ENCODE data around the gene PHLDB2. TPM values are rescaled to one million over a fixed set of nuclear protein-coding genes. Genes with fewer than 3 reads are reported as not detected.
"Not testable (repeated sequence)": the region's sequence is repeated elsewhere in the genome, so short reads cannot be mapped to it uniquely, and the experiment has no call there.

Gene PHLDB2
- total RNA-seq = 73.8 and 89.9 TPM in 2 replicates

DNA sequence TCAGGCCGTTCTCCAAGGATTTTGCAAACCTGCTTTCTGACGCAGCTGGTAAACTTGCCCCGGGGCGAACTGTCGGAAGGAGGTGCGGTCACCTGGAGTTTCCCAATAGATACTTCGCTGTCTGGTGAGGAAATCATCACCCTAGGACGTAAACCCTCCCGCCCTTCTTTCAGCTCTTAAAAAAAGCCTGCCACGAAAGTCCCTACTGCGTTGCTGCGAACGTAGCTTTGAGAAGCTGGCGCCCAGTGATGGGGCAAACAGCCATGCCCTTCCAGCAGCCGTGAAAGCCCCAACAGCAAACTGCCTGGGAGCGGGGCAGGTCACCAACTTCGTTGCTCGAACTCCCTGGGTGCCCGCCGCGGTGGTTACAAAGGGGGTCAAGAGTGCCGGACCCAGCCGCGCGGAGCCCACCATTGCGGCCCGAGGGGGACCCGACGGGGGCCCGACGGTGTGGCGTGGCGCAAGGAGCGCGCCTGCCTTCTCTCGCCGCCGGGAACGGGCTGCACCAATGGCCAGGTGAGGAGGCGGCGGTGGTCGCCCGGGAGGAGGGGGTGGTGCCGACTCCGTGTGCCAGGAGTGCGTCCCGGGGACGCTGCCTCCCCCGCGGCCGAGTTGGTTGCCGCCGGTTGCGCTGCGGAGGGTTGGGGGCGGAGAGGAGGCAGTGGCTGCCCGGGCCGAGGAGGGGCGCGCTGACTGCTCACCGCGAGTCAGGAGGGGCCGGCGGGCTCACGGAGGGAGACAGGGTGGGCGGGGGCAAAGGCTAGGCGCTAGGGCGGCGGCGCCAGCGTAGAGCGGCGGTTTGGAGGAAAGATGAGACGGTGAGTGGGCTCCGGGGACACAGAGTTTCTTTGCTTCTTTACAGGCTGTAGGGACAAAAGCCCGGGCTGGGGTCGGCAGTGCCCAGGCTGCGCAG is at the start of gene PHLDB2:
PHLDB2 (plus strand) TSS at position 205 of the 913 bp plus-strand sequence. CDS start 24,813 bp downstream, outside the sequence.
- DNase-seq = peak; percentile 91

GRCh38 chr3:111810909-111811308 is 48.2 kb upstream of the PHLDB2 start:
- DNase-seq = peak; percentile 31

DNA sequence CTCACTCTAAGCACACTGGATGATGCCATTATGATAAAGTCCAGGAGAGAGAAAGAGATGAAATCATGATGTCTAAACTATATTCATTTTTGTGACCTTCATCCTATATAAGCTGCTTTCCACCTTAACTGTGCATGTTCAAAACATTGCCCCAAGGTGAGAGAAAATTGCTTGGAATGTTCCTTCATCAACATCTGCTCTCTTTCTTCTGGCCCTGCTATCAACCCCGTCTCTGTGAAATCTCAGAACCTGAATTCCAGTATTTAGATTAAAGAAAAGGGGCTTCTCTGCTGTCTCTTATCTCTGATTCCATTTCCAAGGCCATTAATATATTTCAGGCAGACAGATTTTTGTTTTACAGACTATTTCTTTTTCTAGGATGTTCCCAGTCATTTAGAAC is 47.3 kb upstream of the PHLDB2 start:
- DNase-seq = no peak

DNA sequence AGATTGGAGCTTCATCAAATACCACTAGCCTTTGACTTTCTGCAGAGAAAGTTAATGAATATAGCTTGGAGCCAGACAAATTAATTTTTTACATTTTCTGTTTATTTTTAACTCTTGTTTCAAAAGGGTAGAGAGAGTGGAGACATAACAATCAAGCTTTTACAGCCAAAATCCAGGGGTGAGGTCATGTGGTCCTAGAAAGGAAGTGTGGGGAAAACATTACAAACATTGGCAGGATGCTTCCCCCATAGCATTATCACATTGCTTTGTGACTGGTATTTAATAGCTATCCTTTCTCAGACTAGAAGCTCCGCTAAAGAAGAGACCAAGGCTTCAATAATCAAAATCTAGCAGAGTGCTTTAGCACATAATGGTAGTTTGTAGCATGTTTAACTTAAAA is 46.4 kb upstream of the PHLDB2 start:
- DNase-seq = peak; percentile 55

- DNase-seq = no peak
These were observed 45.6 kb upstream of the PHLDB2 start for GRCh38 chr3:111813441-111813840.

DNA sequence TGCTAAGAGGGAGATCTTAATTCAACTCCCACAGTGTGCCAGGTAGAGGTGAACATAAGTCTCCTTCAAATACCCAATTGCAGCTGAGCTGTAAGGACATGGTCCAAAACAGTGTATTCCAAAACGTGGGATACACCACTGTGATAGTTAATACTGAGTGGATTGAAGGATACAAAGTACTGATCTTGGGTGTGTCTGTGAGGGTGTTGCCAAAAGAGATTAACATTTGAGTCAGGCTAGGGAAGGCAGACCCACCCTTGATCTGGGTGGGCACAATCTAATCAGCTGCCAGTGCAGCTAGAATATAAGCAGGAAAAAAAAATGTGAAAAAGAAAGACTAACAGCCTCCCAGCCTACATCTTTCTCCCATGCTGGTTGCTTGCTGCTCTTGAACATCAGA is 45.1 kb upstream of the PHLDB2 start:
- DNase-seq = no peak

- DNase-seq = not testable (repeated sequence)
These were observed 42.3 kb upstream of the PHLDB2 start for GRCh38 chr3:111816771-111817170.

DNA sequence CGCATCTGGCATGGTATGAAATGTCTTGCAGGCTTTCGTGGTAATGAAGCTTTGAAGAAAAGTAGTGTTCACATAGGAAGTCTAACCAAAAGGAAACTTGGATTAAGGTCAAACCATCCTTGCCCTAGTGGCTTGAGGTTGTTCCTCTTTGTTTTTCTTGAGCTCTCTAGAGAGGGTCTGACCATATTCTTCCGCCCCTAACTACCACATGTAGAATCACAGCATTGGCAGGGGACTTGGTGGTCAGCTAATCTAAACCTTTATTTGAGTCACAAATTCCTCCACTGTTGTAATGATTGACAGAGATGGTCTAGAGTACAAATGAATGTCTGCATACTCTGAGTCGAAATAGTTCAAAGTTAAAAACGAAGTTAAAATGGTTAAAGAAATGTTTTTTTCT is 39.1 kb upstream of the PHLDB2 start:
- no peak for DNase-seq

DNA sequence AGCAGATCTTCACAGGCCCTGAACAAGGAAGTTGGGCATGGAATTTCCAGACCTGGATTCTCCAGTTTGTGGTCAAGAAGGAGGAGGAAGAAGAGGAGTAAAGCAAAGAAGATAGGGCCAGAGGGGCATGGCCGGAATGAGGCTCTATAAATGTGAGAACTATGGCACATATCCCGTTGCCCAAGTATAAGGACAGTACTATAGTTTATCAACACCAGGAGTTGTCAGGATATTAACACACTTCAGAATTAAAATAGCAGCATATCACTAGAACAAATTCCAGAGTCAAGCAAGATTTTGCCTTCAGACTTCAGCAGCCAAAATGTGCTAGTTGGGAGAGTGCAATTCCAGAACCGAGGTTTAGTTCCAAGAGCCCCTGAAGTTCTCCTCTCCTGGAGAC is 38.4 kb upstream of the PHLDB2 start:
- DNase-seq = no peak

DNA sequence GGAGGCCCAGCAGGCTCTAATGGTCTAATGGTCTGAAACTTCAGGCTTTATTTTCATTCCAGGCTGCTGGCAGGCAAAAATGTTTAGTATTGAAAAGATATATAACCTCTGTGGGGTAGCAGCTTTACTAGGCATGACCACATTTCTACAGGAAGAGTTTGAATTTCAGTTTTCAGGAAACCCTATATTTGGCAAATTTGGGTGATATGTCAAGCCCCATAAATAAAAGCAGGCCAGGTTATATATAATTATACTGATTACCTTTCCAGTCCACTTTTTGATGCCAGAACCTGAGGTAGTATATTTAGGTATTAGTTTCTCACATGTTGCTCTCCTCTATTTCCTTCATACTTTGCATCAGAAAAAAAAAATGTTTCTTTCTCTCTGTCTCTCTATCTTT is 37.2 kb upstream of the PHLDB2 start:
- DNase-seq = no peak

DNA sequence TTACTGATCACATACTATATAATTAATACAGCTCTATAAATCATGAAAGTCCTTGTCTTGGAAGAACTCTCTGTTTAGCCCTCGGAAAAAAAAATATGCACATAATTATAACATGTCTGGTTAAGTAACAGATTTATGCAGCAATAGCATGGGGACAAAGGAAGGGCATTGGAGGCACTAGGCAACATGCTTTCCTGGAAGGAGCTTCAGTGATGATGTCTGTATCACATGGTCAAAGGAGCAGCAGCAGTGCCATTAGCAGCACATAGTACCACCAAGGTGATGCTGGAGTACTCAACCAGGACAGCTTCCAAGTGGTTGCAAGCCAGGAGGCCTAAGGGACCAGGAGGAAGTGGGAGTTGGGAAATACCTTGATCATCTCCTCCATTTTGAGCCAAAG is 36.3 kb upstream of the PHLDB2 start:
- no peak for DNase-seq

GRCh38 chr3:111823341-111823855 is 35.7 kb upstream of the PHLDB2 start:
- DNase-seq = no peak

- peak; percentile 62 for DNase-seq
These were observed 34.7 kb upstream of the PHLDB2 start for GRCh38 chr3:111824351-111824750.

DNA sequence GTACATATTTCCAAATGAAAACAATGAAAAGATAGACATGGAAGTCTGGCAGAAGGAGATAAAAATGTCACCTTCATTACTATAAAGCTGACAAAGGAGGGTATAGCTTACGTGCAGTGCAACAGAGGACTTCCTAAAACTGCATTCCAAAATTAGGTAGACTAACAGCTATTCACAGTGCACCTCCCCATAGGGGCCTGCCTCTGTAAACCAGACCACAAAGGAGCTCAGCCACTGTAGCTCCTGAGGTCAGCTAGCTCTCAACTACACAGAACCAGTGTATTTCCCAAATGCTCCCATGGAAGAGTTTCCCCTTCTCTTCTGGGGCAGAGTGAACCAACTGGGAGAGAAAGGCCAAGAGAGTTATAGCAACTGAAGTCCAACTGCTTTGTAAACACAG is 31.2 kb upstream of the PHLDB2 start:
- DNase-seq = no peak

- no peak for DNase-seq
These were observed 30.5 kb upstream of the PHLDB2 start for GRCh38 chr3:111828530-111828929.

DNA sequence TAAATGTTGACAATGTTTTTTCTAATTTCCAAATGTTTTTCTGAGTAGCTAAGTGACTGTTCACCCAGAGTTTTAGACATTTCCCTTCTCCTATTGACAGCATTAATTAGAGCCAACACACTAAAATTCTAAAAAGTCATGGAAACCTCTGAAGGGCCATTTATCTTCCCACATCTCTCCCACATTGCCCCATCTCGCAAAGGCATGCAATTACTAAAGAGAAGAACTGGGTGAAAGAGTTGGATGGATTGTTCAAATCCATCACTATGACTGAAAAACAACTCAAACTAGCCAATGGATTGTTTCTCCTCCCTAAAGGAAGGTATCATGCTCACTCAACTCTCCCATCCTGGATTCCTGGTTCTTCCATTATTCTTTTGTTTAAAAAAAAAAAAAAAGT is 30.0 kb upstream of the PHLDB2 start:
- no peak for DNase-seq

DNA sequence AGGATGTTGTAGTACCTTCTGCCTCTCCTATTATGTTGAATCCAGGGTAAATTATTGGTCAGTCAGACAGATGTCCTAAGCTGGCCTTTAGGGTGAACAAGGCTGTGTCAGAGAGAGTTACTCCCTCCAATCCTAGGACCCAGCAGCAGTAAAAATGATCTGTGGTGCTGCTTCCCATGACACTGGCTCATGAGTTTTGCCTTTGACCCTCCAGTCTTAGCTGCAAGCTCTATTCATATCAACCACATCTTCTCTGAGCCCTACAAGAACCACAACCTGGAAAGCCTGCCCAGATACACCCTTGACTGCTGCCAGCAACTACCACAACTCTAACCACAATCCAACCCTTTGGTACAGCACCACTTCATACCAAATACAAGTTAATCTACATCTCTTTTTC is 27.2 kb upstream of the PHLDB2 start:
- DNase-seq = no peak

DNA sequence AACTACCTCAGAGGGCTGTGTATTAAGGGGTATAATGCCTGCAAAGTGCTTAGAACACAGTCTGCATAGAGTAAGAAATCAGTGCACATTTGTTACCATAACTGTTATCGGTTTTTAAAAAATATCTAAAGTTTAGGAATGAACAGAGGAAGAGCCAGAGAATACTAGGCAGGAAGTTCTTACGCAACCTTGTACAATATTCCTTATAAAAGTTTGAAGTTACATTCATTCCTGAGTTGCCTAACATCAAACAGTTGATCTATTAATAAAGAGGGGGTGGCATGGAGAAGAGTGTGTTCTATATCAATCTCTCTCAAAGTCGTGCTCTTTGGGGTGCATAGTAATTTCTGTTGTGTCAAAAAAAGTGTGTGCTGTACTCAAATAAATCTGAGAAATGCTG is 22.0 kb upstream of the PHLDB2 start:
- DNase-seq = no peak

- no peak for DNase-seq
These were observed 20.9 kb upstream of the PHLDB2 start for GRCh38 chr3:111838133-111838532.

DNA sequence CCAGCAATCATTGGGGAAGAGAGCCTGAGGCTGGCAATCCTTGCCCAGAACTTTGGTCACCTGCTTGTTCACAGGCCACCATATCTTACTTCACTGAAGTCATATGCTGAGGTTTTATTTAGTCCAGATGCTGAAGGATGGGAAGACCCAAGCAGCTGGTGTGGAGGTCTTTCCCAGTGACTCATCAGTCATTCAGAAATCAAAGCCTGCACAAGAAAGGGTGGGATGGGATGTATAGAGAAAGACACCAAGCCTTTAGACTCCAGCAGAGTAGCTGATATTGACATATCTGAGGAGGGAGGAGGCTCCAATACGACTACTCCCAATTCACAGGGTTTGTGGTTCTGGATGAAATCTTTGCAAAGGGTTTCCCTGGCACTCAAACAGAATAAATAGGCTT is 13.0 kb upstream of the PHLDB2 start:
- DNase-seq = peak; percentile 34

DNA sequence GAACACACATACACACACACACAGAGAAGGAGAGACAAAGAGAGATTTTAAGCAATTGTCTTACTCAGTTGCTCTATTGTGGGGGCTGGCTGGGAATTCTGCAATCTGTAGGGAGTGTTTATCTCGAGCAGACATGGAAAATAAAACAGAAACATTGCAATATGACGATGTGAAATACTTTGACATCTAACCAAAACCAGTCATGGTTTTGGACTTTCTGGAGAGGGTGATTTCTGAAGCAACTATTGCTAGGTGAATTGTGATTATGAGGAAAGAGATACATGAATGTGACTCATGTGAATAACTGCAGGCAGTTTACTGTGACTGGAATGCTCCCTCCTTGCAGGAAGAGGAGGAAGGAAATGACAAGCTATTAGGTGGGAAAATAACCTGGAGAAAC is 12.3 kb upstream of the PHLDB2 start:
- DNase-seq = peak; percentile 84

DNA sequence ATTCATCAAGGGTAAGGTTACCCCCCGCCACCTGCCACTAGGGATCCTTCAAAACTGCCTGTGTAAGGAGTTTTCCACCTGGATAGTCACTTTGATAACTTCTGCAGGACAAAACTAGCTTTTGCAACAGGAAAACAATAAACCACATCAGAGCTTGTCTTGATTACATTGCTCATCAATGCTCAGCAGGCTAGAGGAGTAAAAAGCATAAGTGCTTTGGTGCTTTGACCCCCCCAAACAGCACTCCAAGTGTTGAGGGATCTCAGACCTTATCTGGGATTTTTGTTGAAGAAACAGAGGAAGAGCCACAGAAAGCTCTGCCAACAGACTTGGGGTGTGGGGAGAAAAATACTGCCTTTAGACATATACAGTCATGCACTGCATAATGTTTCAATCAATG is 10.8 kb upstream of the PHLDB2 start:
- no peak for DNase-seq

GRCh38 chr3:111848778-111849177 is 10.3 kb upstream of the PHLDB2 start:
- no peak for DNase-seq

- peak; percentile 77 for DNase-seq
These were observed 8.5 kb upstream of the PHLDB2 start for GRCh38 chr3:111850537-111850936.
